SIG-M5 (cell line): Measurements from ENCODE around the gene TACO1.

ENCODE experiments used
- DNase-seq: peaks from one replicate; lab custom pipeline; 2025; lab: John Stamatoyannopoulos, UW

TACO1 gene

DNA sequence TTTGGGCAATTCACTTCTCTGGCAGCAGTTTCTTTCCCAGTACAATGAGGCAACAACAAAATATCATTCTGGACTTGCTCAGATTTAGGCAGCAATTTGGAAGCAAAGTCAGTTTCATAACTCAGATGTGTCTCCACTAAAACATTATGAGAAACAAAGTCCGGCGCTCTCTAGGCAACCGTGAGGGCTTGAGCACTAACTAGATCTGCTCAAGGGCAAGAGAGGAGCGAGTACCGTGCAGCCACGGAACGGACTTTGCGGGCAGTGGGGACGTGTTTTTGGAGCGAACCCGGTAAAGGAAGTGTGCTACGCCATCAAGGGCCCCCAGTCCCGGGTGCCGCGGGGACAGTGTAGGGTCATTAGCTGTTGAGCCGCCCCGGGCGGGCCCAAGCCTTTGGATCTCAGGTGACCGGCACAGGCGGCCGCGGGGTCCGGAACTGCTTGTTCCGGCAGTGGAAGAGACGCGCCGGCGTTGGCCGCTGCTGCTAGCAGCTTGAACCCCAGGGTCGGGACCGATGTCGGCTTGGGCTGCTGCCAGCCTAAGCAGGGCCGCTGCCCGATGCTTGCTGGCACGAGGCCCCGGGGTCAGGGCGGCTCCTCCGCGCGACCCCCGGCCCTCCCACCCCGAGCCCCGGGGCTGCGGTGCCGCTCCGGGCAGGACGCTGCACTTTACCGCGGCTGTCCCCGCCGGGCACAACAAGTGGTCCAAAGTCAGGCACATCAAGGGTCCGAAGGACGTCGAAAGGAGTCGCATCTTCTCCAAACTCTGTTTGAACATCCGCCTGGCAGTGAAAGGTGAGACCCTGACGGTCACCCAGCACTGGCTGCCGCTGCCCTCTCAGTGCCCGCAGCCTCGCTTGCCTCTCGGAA is at the start of gene TACO1:
TSS of gene TACO1 (plus strand) at position 327 of the 870 bp plus-strand sequence. CDS start at position 516, 189 bp downstream.
- DNase-seq, result peak; percentile 18

DNA sequence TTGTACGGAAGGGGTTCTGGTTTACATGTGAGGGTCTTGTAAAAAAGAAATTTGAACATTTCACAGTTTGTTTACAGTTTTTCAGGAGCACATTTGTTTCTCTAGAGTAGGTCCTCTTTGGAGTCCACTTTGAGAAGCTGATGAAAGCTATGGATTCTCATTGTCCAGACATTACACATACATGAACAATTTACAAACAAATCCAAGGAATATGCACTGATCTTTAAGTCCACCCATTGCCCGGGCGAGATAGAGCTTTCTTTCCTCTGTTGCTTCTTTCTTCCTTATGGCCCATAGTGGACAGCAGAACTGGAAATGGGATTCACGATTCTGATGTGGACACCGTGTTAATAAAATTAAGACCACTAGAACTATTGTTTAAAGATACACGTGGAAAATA is 48.5 kb upstream of the TACO1 start:
- DNase-seq, result no peak

DNA sequence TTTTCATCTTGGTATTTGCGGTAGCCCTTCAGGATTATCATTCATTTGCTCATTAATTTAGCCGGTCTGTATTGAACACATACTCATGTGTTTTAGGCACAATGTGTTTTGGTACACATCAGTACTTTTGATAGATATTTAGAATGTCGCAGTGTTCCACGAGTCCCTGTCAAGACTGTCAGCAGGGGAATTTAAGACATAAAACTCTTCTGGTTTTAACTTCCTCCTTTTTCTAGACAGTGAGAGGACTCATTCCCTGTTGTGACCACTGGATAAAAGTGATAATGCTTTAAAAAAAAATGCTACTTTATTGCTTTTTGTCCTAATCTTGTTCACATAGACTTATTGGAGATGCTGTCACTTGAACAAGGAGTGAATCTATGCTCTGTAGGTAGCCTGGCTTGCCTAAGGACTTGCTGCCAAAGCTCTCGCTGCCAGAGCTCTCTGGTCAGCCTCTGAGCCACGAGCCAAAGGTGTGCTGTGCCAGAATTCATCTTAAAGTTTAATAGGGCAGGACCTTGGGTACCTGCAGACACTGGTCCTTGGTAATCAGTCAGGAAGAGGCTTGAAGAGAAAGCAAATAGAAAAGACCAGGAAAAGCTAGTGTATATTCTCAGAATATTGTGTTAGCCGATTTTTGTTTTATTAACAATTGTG is 45.1 kb upstream of the TACO1 start:
- DNase-seq, result no peak

DNA sequence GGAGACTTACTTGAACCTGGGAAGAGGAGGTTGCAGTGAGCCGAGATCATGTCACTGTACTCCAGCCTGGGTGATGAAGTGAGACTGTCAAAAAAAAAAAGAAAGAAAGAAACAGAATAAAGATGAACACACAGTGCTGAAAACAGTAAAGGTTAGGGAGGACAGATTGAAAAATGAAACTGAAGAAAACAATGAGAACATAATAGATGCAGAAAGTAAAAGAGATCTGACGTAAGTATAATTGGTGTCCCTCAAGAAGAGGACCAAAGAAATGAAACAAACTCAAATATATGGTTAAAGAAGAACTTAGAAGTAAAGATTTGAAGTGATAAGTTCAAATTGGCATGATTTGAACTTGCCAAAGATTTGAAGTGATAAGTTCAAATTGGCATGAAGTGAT is 43.3 kb upstream of the TACO1 start:
- no peak for DNase-seq

DNA sequence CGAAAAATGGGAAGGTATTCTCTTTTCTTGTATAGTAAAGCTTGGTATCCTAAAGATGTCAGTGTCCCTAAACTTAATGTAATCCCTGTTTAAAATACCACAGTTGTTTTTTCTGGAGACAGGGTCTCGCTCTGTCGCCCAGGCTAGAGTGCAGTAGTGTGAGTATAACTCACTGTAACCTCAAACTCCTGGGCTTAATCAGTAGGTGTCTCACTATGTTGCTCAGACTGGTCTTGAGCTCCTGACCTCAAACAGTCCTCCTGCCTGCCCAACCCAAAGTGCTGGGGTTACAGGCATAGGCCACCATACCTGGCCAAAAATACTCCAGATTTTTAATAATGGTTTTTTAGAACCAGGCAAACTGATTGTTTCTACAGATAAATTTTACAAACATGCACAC is 42.3 kb upstream of the TACO1 start:
- DNase-seq, result no peak

DNA sequence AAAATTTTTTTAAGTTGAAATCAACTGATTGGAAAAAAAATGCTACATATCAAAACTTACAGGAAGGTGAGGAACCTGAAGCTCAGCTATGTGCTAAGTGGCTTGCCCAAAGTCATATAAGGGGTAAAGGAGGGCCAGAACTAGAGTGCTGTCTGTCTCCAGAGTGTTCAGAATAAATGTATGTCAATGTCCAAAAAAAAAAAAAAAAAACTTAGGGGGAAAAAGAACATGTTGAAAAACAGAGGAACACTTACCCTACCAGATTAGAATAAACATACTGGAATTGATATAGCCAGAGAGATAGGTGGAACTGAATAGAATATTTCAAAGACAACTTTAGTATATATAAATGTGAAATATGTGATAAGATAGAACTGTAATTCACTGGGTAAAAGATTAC is 38.9 kb upstream of the TACO1 start:
- no peak for DNase-seq

DNA sequence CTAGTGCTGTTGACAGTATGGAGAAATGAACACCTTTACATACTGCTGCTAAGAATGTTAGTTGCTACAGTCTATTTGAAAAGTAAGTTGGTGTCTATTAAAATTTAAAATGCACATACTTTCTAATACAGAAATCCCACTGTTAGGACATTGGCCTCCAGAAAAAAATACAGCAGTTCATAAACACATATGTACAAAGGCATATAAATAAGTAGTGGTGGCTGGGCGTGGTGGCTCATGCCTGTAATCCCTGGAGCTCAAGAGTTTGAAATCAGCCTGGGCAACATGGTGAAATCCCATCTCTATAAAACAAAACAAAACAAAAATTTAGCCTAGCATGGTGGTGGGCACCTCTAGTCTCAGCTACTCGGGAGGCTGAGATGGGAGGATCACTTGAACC is 37.4 kb upstream of the TACO1 start:
- no peak for DNase-seq

DNA sequence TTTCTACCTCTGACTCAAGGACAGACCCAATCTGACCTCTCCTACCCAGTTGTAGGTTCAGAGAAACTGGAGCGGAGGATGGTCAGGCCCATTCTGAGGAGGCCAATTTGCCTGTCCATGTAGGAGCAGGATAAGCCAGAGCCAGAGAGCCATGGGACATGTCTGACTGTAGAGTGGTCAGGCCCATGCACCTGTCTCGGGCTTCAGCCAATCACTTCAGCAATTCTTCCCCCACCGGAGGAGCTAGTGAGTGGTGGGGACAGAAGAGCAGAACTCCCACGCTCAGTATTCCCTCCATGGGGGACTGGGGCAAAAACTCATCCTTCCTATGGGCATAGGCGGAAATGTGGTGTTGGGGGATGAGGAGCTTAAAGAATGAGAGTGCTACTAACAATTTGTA is 36.1 kb upstream of the TACO1 start:
- DNase-seq, result no peak

DNA sequence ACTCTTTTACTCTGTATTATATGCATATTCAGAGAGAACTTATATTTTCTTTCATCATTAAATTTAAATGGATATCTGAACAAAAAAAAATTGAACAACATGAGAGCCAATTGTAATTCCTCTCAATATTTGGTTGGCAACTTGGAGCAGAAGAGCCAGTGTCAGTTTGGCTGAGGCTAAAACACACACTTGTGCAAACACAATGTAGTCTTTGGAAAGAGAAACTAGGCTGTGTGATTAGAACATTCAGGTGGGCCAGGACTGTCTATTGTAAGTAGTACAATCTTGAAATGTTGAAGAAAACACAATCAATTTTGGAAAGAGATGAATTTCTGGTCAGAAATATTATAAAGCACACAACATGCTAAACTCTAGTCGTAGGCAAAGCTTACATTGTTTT is 33.5 kb upstream of the TACO1 start:
- no peak for DNase-seq

DNA sequence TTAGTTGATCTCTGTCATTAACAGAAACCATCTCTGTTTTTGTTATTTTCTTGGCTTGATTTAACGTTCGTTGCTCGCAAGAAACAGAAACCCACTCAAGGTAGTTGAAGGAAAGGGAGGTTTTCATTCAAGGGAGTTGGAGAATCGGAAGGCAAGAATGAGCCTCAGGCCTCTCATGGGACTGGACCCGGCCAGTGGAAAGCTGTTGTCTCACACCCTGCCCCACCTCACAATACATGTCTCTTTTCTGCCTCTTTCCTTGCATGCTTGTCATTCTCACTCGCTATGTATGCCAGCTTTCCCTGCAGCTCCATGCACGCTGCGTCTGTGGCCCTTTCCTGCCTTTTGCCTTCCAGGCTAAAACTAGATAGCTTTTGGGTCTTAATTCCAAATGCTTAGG is 32.1 kb upstream of the TACO1 start:
- DNase-seq, result no peak

DNA sequence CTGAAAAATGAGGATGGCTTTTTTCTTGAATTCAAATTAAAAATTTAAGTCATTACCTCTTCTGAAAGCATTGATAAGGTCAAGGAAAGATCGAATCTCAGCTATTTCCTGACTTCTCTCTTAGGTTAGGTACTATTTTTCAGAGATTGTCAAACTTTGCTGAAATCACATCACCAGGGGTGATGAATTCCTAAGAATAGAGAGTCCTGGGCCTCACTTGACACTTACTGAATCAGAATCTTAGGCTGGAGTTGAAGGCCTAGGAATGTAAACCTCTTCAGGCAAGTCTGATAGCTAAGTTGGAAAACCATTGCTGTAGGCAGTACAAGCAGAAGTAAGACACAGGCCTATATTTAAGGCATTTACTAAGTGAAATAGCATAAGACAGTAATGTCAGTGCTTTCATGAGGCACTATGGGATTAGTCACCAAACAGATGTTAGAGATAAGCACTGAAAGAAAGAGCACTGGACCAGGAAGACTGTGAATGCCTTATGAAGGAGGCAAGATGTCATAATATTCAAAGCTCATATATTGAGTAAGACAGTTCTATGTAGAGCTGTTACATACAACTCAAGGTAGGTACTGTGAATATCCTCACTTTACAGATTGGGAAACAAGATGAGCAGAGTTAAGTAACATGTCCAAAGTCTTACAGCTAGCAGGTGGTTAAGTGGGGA is 28.9 kb upstream of the TACO1 start:
- peak; percentile 53 for DNase-seq

DNA sequence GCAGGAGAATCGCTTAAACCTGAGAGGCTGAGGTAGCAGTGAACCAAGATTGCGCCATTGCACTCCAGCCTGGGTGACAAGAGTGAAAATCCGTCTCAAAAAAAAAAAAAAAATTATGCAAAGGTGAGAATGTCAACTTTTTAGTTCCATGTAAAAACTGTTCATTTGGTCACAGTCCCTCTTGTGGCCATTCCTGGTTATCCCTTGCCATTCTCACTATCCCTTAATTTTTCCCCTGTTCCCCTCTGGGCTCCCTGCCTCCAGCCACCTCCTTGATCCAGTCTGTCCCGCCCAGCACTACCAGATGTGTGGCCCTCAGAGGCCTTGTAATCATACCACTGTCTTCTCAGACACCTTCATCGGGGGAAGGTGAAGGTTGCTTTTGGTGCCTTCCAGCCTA is 27.1 kb upstream of the TACO1 start:
- DNase-seq, result no peak

DNA sequence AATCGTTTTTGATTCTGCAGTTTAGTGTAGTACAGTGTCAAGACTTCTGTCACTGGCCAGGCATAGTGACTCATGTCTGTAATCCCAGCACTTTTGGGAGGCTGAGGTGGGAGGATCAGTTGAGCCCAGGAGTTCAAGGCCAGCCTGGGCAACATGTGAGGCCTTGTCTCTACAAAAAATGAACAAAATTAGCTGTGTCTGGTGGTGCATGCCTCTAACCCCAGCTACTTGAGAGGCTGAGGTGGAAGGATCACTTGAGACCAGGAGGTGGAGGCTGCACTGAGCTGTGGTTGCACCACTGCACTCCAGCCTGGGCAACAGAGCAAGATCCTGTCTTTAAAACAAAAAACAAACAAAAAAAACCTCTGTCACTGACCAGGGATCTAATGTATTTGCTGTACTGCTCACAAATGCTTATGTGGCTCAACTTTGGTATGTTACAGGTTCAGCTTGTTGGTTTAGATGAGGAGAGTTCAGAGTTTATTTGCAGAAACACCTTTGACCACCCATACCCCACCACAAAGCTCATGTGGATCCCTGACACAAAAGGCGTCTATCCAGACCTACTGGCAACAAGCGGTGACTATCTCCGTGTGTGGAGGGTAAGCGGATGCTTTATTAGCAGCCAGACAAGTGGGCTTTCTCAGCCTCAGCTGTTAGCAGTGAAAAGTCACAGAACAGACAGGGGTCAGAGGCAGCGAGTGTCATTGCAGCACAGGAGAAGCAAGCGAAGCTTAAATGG is 22.5 kb upstream of the TACO1 start:
- DNase-seq, result no peak

DNA sequence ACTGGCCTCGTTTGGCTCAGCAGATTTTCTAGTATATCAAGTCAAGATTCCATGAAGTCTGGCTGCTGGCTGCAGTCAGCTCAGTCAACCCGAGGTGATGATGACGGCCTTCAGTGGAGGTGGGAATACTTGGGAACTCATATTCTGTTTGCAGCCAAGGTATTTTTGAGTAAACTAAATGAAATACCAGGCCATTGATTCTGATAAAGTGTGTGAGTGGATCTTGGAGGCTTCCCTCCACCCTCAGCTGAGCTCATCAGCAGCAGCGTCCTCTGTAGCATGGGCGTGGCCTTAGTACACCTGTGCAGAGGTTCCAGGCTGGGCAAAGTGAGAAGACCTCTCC is 22.0 kb upstream of the TACO1 start:
- no peak for DNase-seq

DNA sequence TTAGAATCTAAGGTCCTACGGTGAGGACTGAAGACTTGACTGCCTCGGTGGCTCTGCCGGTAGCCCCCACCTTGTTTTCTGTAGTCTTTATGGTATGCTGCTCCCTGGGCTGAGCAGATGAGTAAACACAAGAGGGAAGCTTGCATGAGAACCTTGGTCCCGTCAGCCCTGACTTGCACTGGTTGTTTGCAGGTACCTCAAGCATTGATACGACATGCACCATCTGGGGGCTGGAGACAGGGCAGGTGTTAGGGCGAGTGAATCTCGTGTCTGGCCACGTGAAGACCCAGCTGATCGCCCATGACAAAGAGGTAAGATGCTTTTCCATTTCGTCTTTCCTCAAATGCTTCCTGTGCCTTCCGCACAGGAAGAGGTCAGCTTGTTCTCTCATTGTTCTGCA is 21.1 kb upstream of the TACO1 start:
- DNase-seq, result no peak

DNA sequence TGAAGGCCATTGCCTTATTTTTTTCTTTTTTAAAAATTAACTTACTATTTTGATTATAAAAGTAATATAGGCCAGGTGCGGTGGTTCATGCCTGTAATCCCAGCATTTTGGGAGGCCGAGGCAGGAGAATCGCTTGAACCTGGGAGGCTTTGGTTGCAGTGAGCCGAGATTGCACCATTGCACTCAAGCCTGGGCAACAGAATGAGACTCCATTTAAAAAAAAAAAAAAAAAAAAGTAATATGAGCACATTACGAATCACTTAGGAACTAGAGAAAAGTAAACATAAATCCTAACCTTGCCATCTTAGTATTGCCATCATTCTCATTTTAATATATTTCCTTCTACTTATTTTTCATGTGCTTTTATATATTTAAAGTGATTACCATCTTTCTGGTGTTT is 12.9 kb upstream of the TACO1 start:
- DNase-seq, result no peak

DNA sequence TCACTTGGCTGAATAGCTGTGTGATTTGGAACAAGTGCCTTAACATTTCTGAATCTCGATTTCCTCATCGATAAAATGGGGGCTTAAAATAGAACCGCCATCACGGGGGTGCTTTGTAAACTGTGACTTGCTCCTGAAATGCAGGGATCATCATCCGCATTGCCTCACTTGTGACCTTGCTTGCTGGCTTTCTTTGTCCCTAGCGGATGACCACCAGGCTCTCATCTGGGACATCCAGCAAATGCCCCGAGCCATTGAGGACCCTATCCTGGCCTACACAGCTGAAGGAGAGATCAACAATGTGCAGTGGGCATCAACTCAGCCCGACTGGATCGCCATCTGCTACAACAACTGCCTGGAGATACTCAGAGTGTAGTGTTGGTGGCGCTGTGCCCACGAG is 11.9 kb upstream of the TACO1 start:
- no peak for DNase-seq

DNA sequence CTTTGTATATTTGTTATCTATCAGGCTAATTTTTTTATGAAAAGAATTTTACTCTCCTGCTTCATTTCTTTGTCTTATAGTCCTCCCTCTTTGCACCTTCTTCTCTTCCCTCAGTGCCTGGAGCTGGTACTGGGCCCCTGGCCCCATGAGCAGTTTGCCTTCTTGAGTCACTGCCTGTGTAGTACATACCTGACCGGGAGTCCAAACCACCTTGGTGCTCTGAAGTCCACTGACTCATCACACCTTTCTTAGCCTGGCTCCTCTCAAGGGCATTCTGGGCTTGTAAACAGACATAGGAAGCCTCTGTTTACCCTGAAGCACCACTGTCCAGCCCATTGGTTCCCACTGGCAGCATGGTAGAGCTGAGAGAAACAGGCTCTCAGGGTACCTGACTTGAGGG is 11.0 kb upstream of the TACO1 start:
- DNase-seq, result no peak

DNA sequence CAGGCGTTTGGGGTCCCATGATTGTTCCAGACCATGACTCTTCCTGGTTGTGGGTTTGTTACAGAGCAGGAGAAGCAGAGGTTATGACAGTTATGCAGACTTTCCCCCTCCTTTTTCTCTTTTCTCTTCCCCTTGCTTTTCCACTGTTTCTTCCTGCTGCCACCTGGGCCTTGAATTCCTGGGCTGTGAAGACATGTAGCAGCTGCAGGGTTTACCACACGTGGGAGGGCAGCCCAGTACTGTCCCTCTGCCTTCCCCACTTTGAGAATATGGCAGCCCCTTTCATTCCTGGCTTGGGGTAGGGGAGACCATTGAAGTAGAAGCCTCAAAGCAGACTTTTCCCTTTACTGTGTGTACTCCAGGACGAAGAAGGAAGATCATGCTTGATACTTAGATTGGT is 7.9 kb upstream of the TACO1 start:
- no peak for DNase-seq

DNA sequence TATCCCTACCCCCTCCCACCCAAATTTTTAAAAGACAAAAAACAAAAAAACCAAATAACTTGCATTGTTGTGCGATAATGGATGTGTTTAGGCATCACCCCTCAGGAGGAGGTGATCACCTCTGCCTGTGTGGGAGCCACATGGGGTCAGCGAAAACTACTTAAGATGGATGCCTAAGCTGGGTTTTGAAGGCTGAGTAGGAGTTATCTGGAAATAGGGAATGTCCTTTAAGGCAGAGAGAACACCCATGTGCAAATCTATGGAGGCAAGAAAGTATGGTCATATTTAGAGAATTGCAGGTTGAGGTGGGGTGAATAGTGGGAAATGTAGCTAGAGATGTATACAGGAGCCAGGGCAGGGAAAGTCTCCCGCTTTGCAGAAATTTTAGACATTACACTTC is 5.6 kb upstream of the TACO1 start:
- DNase-seq, result no peak

DNA sequence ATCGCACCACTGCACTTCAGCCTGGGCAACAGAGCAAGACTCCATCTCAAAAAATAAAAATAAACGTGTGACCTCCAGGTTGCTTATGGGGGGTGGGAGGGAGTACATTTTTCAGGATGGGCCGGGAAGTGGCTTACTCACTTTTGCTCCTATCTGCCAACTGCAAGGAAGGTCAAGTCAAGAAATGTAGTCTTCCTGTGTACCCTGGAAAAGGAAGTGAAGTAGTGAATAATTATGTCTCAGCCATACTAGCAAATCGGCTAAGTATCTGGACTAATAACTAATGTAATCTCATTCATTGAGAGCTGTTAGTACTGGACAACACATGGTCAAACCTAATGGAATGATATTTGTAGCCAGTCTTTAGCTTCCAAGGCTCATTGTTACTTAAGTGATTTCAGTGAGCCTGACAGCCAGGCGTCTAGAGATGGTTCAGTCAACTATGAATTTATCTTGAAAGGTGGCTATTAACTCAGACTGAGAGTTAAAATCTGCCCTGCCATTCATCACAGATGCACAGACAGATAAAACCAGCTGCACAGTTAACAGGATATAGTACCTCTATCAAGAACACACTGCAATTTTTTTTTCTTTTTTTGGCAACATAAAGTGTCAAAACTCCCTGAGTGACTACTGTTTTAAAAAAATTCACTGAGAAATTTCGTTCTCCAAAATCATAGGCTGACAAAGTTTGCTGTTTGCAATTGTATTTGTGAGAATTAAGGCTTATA is 3.7 kb upstream of the TACO1 start:
- DNase-seq, result no peak

DNA sequence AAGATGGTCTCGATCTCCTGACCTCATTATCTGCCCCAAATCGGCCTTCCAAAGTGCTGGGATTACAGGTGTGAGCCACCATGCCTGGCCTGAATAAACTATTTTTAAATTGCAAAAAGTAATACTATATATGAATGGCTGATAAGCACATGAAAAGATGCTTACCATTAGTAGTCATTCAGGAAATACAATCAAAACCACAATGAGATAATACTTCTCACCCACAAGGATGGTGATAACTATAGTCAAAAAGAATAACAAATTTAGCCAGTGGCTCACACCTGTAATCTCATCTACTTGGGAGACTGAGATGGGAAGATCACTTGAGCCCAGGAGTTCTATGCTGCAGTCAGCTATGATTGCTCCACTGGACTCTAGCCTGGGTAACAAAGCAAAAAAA is 2.4 kb upstream of the TACO1 start:
- DNase-seq, result no peak
